Esophagus squamous epithelium (tissue), 5 donors: Measurements from ENCODE around the gene NRAP. TPM values are rescaled to one million over a fixed set of nuclear protein-coding genes. Genes with fewer than 3 reads are reported as not detected.

ENCODE experiments used
- DNase-seq: peaks from one replicate; lab custom pipeline; 2025; lab: John Stamatoyannopoulos, UW
- H3K27ac ChIP-seq, 4 donors: fragments of 200-600 bp; sonication (generic); one replicate each; pipeline ENCODE4 v1.5.1; 2016 to 2019; ENCODE audit warnings: mild to moderate bottlenecking in 1 of 4
- H3K27me3 ChIP-seq, 4 donors: fragments of 200-600 bp; sonication (generic); 1 replicate in 3 of 4; 2 replicates in 1 of 4; pipeline versions ENCODE4 v1.5.1 to v1.6.0; 2017 to 2021; ENCODE audit warnings: antibody characterized with exemption in 1 of 4
- H3K36me3 ChIP-seq, 3 donors: fragments of 200-600 bp; sonication (generic); one replicate each; pipeline ENCODE4 v1.5.1; 2016 to 2019
- H3K4me1 ChIP-seq, 3 donors: fragments of 200-600 bp; sonication (generic); one replicate each; pipeline ENCODE4 v1.5.1; 2017 to 2019
- H3K4me3 ChIP-seq, 4 donors: fragments of 200-600 bp; sonication (generic); 1 replicate in 3 of 4; 2 replicates in 1 of 4; pipeline ENCODE4 v1.5.1; 2016 to 2019; ENCODE audit warnings: mild to moderate bottlenecking in 2 of 4, moderate library complexity in 1 of 4
- H3K9me3 ChIP-seq, 3 donors: fragments of 200-600 bp; sonication (generic); one replicate each; pipeline ENCODE4 v1.5.1; 2016 to 2019
- CTCF ChIP-seq, 6 experiments: fragments of 450-650 bp in 4 of 6; fragments of 200-600 bp in 2 of 6; sonication (generic) in 2 of 6; IDR thresholded peaks; one replicate each; pipeline ENCODE4 v1.5.1; 2016 to 2019; ENCODE audit warnings: antibody characterized with exemption in 6 of 6, mild to moderate bottlenecking in 4 of 6, moderate library complexity in 4 of 6
- POLR2A ChIP-seq, 4 donors: fragments of 450-650 bp; IDR thresholded peaks; one replicate each; pipeline ENCODE4 v1.6.1; 2017; ENCODE audit warnings: antibody characterized with exemption in 4 of 4, mild to moderate bottlenecking in 4 of 4, moderate library complexity in 3 of 4
- WGBS, 2 donors: methylation state at CpG; one replicate each; pipeline ENCODE4 v1.1.5; 2018; 5-methylcytosine and 5-hydroxymethylcytosine counted together
- intact Hi-C: fragments of 100-400 bp; cut with DNase I; formaldehyde crosslinking; loops from one replicate; pipeline ENCODE4 v1.15.0; 2022
- total RNA-seq, 4 donors: library from RNA; depleted of rRNA; stranded (reverse); fragments of >200 nt; gene quantifications; one replicate each; pipeline ENCODE4 v1.1.0, GENCODE V29; 2016
- donor health status: DM: yes; HTN: yes; CAD: no.

Gene NRAP
- total RNA-seq, 4 donors from 2014 or later, result 0.08 TPM; not detected in 3

DNA sequence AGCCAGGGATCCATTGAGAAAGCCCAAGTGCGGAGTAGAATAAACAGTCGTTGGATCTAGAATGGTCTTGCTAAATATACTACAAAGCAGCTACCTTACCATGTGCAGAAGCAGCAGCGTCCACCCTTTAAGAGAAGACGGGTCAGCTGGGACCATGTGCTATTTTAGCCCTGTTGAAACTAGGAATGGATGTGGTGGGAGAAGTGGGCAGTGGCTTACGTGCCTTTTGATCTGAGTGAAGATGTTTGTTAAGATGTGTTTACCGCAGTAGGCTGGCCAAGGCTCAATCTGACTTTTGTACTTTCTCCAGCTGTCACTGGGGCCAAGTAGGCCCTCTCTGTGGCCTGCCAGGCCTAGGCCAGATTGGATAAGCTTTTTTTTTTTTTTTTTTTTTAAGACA lies 101.8 kb downstream of the NRAP start:
- Histone ChIP-seq H3K9me3 (no peaks in the 10 kb centered on the region), H3K27me3 (no peaks in the 10 kb centered on the region), H3K36me3 (no peaks in the 10 kb centered on the region), H3K4me1 (peaks cover 3 to 35% (median 20%) of the 10 kb centered on the region in 3 donors), H3K27ac (peak overlapping the region in 3 of 4 donors; percentile 17 to 65 (median 33)), H3K4me3 (no peak overlapping the region)
- intact Hi-C loops, result no loop called here
- TF ChIP-seq CTCF (IDR thresholded peaks at IDR 0.05) (no peak), POLR2A (IDR thresholded peaks at IDR 0.05) (no peak)
- no peak for DNase-seq
- WGBS, 2 donors, result 65 to 70% methylated on average over 6 of the region's 6 CpGs

GRCh38 chr10:113561214-113561613 lies 102.6 kb downstream of the NRAP start:
- Histone ChIP-seq H3K27ac (peak overlapping the region in 3 of 4 donors; percentile 33 to 65 (median 42)), H3K4me1 (peaks cover 3 to 39% (median 23%) of the 10 kb centered on the region in 3 donors)
- 84 to 100% methylated on average over 2 of the region's 3 CpGs for WGBS, 2 donors

DNA sequence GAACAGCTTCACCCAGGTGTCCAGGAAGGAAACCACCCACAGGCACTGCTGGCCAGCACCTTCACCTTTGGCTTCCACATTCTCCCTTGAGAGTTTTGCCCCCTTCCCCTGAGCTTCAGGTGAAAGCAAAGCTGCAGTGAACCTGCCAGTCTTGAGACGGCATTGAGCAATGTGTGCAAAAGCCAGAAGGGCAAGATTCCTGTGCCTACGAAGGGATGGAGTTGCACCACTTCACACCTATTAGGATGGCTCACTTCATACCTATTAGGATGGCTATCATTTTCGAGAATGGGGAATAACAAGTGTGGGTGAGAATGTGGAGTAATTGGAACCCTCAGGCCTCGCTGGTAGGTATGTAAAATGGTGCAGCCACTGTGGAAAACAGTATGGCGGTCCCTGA lies 103.8 kb downstream of the NRAP start:
- intact Hi-C loops, result no loop called here
- peak overlapping the region in 1 of 4 donors; percentile 1 for H3K27ac ChIP-seq

More at GRCh38 chr10:113561214-113561613, 102.6 kb downstream of the NRAP start:
- TF ChIP-seq CTCF (IDR thresholded peaks at IDR 0.05) (no peak), POLR2A (IDR thresholded peaks at IDR 0.05) (no peak)
- Histone ChIP-seq H3K4me3 (no peak overlapping the region), H3K9me3 (no peaks in the 10 kb centered on the region), H3K27me3 (no peaks in the 10 kb centered on the region), H3K36me3 (no peaks in the 10 kb centered on the region)
- intact Hi-C loops, result no loop called here
- no peak for DNase-seq

DNA sequence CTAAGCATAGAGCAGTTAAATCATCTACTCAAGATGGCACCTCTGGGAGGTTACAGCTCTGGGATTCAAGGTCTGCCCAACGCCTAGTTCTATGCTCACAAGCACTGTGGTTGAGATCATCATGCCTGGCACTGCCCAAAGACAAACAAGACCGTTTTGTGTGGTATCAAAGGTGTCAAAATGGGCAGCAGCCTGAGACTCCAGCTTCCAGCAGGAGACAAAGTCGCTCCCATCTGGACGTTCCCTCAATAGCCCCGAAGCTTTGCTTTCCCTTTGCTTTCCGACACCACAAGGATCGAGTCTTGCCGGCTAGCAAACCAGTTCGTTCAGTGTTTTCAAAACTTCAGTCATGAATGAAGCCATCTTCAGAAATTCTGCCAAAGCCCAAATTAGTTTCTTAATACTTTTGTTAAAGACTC lies 105.9 kb downstream of the NRAP start:
- WGBS, 2 donors, result 27 to 37% methylated on average over 8 to 9 of the region's 9 CpGs
- H3K36me3 ChIP-seq, result no peaks in the 10 kb centered on the region
- no peaks in the 10 kb centered on the region for H3K9me3 ChIP-seq
- peak overlapping the region in 1 of 4 donors; percentile 27 for H3K4me3 ChIP-seq
- H3K27me3 ChIP-seq, result no peaks in the 10 kb centered on the region
- H3K27ac ChIP-seq, result peak overlapping the region; percentile 50 to 77 (median 58)
- DNase-seq, result no peak
- peaks cover 3 to 59% (median 35%) of the 10 kb centered on the region in 3 donors for H3K4me1 ChIP-seq
- intact Hi-C loops, result no loop called here
- no peak for TF ChIP-seq CTCF (IDR thresholded peaks at IDR 0.05)

More for the DNA sequence above, 103.8 kb downstream of the NRAP start:
- WGBS, 2 donors, result 64 to 80% methylated on average over 4 to 5 of the region's 5 CpGs
- H3K36me3 ChIP-seq, result no peaks in the 10 kb centered on the region
- no peaks in the 10 kb centered on the region for H3K27me3 ChIP-seq
- H3K4me3 ChIP-seq, result no peak overlapping the region
- TF ChIP-seq POLR2A (IDR thresholded peaks at IDR 0.05), result no peak
- TF ChIP-seq CTCF (IDR thresholded peaks at IDR 0.05), result no peak
- peaks cover 3 to 44% (median 23%) of the 10 kb centered on the region in 3 donors for H3K4me1 ChIP-seq
- no peak for DNase-seq
- H3K9me3 ChIP-seq, result no peaks in the 10 kb centered on the region

- WGBS, 2 donors, result 21 to 39% methylated on average over 8 of the region's 9 CpGs
- H3K36me3 ChIP-seq, result no peaks in the 10 kb centered on the region
- no peaks in the 10 kb centered on the region for H3K9me3 ChIP-seq
- TF ChIP-seq POLR2A (IDR thresholded peaks at IDR 0.05), result no peak
- no peak for TF ChIP-seq CTCF (IDR thresholded peaks at IDR 0.05)
- H3K27ac ChIP-seq, result peak overlapping the region; percentile 50 to 77 (median 58)
- H3K4me1 ChIP-seq, result peaks cover 3 to 59% (median 33%) of the 10 kb centered on the region in 3 donors
- intact Hi-C loops, result no loop called here
- peak overlapping the region in 1 of 4 donors; percentile 27 for H3K4me3 ChIP-seq
- no peak for DNase-seq
- no peaks in the 10 kb centered on the region for H3K27me3 ChIP-seq
Measured at GRCh38 chr10:113557424-113557862, 106.4 kb downstream of the NRAP start.
